HEK293 (cell line): ENCODE data around the gene ATP6V1F.

ENCODE experiments used
- CTCF ChIP-seq: fragments of 450-650 bp; formaldehyde crosslinking; IDR thresholded peaks from 2 replicates; pipeline ENCODE4 v1.5.1; 2016; ENCODE audit warnings: missing biosample characterization, missing genetic modification characterization
- PBX3 ChIP-seq: sonication (generic); formaldehyde crosslinking; IDR thresholded peaks from 2 replicates; pipeline ENCODE4 v1.8.1; 2022; ENCODE audit warnings: mild to moderate bottlenecking, moderate library complexity, missing genetic modification reagents
- REST ChIP-seq: fragments of 450-650 bp; formaldehyde crosslinking; IDR thresholded peaks from 2 replicates; pipeline ENCODE4 v1.5.1; 2016; ENCODE audit warnings: missing biosample characterization, missing genetic modification characterization
- TCF7L2 ChIP-seq: IDR thresholded peaks from 2 replicates; pipeline ENCODE4 v1.6.1; 2011; ENCODE audit warnings: low read depth, mild to moderate bottlenecking, inconsistent platforms, low read length, moderate library complexity, borderline replicate concordance
- ZNF133 ChIP-seq: fragments of 450-650 bp; formaldehyde crosslinking; IDR thresholded peaks from 2 replicates; pipeline ENCODE4 v1.5.1; 2016; ENCODE audit warnings: missing biosample characterization, missing genetic modification characterization
- ZNF146 ChIP-seq: fragments of 450-650 bp; formaldehyde crosslinking; IDR thresholded peaks from 2 replicates; pipeline ENCODE4 v1.5.1; 2016; ENCODE audit warnings: missing biosample characterization, missing genetic modification characterization
- ZNF169 ChIP-seq: fragments of 450-650 bp; formaldehyde crosslinking; IDR thresholded peaks from 2 replicates; pipeline ENCODE4 v1.5.1; 2016; ENCODE audit warnings: missing biosample characterization, missing genetic modification characterization
- ZNF214 ChIP-seq: fragments of 450-650 bp; formaldehyde crosslinking; IDR thresholded peaks from 2 replicates; pipeline ENCODE4 v1.5.1; 2017; ENCODE audit warnings: missing biosample characterization, mild to moderate bottlenecking, missing genetic modification characterization, borderline replicate concordance
- ZNF501 ChIP-seq: fragments of 450-650 bp; formaldehyde crosslinking; IDR thresholded peaks from 2 replicates; pipeline ENCODE4 v1.5.1; 2016; ENCODE audit warnings: missing biosample characterization, missing genetic modification characterization
- ZNF580 ChIP-seq: fragments of 450-650 bp; formaldehyde crosslinking; IDR thresholded peaks from 2 replicates; pipeline ENCODE4 v1.5.1; 2016; ENCODE audit warnings: missing biosample characterization, missing genetic modification characterization
- ZNF704 ChIP-seq: fragments of 450-650 bp; formaldehyde crosslinking; IDR thresholded peaks from 2 replicates; pipeline ENCODE4 v1.5.1; 2016; ENCODE audit warnings: missing biosample characterization, missing genetic modification characterization

GRCh38 chr7:128830231-128831177 is 32.2 kb upstream of the ATP6V1F start, which contains the start of gene FLNC:
- TF ChIP-seq PBX3 (CRISPR knock-in tag) (no peak; the same call in 1 of the 2 replicates), ZNF501 (tag by site-specific recombination) (no peak), ZNF169 (no peak), ZNF133 (no peak), ZNF580 (no peak), TCF7L2 (no peak), ZNF704 (no peak), ZNF146 (no peak), CTCF (tag by site-specific recombination) (no peak), ZNF214 (tag by site-specific recombination) (no peak), REST (tag by site-specific recombination) (no peak)
